ENCODE measurements around the gene OGA.

Gene OGA

DNA sequence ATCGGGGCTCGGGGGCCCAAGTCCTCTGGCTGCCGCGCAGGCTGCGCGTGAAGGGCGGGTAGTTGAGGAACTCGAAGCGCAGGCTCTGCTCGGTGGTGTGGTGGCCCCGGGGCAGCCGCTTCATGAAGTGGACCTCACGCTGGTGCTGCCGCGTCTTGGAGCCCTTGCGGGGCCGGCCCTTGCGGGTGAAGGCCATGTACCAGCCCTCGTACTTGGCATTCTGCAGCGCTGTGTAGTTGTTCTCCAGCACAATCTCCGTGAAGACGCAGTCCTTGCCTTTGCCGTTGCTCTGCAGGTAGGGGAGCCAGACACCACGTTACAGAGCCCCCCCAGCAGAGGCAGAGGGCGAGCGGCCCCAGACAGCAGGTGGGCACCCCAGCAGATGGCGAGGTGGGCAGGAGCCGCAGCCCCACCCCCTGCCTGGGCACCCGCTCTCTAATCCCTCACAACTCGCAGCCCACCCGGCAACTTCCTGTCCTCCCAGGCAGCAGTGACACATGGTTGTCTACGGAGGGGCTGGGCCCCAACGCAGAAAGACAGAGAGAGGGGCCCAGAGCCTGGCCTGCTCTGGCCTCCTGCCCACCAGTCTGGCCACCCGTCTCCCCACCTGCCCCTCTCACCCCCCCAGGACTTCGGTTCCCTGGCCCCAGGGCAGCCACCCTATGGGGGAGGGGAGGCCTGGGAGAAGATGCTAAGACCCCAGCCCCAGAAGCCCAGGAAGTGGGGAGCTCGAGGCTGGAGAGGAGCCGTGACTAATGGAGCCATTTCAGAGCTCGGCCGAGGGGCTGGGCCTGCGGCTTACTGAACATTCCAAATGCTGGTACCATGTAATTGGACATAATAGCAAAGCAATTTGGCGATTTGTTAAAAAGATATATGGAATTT lies 47.7 kb downstream of the OGA start:
- Histone ChIP-seq H3K27ac (ENCODE audit: extremely low read depth, low read depth, low read length) (no peak overlapping the region), H3K4me1 (ENCODE audit: control insufficient read depth, insufficient read depth, low read length) (peaks cover 9% of the 10 kb centered on the region; the same call in 1 of the 2 replicates)
- no peak for TF ChIP-seq ZNF133 (tag by site-specific recombination; IDR thresholded peaks at IDR 0.05)
- no peak for TF ChIP-seq BCL11A (tag by site-specific recombination; IDR thresholded peaks at IDR 0.05; ENCODE audit: low read depth)
- 0 out of 2 replicates have a peak, but pooled peaks have one; percentile 10 for TF ChIP-seq GLIS2 (tag by site-specific recombination; IDR thresholded peaks at IDR 0.05)
- TF ChIP-seq, protein P1, sequence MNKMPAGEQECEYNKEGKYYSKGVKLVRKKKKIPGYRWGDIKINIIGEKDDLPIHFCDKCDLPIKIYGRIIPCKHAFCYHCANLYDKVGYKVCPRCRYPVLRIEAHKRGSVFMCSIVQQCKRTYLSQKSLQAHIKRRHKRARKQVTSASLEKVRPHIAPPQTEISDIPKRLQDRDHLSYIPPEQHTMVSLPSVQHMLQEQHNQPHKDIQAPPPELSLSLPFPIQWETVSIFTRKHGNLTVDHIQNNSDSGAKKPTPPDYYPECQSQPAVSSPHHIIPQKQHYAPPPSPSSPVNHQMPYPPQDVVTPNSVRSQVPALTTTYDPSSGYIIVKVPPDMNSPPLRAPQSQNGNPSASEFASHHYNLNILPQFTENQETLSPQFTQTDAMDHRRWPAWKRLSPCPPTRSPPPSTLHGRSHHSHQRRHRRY (tag by site-specific recombination; IDR thresholded peaks at IDR 0.05) = no peak
- TF ChIP-seq, protein P2, sequence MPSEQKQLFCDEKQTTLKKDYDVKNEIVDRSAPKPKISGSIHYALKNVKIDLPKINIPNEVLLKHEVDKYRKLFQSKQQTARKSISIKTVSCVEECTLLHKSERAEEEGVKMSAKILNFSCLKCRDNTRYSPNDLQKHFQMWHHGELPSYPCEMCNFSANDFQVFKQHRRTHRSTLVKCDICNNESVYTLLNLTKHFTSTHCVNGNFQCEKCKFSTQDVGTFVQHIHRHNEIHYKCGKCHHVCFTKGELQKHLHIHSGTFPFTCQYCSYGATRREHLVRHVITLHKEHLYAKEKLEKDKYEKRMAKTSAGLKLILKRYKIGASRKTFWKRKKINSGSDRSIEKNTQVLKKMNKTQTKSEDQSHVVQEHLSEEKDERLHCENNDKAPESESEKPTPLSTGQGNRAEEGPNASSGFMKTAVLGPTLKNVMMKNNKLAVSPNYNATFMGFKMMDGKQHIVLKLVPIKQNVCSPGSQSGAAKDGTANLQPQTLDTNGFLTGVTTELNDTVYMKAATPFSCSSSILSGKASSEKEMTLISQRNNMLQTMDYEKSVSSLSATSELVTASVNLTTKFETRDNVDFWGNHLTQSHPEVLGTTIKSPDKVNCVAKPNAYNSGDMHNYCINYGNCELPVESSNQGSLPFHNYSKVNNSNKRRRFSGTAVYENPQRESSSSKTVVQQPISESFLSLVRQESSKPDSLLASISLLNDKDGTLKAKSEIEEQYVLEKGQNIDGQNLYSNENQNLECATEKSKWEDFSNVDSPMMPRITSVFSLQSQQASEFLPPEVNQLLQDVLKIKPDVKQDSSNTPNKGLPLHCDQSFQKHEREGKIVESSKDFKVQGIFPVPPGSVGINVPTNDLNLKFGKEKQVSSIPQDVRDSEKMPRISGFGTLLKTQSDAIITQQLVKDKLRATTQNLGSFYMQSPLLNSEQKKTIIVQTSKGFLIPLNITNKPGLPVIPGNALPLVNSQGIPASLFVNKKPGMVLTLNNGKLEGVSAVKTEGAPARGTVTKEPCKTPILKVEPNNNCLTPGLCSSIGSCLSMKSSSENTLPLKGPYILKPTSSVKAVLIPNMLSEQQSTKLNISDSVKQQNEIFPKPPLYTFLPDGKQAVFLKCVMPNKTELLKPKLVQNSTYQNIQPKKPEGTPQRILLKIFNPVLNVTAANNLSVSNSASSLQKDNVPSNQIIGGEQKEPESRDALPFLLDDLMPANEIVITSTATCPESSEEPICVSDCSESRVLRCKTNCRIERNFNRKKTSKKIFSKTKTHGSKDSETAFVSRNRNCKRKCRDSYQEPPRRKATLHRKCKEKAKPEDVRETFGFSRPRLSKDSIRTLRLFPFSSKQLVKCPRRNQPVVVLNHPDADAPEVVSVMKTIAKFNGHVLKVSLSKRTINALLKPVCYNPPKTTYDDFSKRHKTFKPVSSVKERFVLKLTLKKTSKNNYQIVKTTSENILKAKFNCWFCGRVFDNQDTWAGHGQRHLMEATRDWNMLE (tag by site-specific recombination; conservative IDR thresholded peaks at IDR 0.05; ENCODE audit: low read depth) = no peak
- TF ChIP-seq ZNF16 (tag by site-specific recombination; IDR thresholded peaks at IDR 0.05; ENCODE audit: low read depth) = no peak
- no peak for TF ChIP-seq MZF1 (tag by site-specific recombination; IDR thresholded peaks at IDR 0.05; ENCODE audit: borderline replicate concordance)

DNA sequence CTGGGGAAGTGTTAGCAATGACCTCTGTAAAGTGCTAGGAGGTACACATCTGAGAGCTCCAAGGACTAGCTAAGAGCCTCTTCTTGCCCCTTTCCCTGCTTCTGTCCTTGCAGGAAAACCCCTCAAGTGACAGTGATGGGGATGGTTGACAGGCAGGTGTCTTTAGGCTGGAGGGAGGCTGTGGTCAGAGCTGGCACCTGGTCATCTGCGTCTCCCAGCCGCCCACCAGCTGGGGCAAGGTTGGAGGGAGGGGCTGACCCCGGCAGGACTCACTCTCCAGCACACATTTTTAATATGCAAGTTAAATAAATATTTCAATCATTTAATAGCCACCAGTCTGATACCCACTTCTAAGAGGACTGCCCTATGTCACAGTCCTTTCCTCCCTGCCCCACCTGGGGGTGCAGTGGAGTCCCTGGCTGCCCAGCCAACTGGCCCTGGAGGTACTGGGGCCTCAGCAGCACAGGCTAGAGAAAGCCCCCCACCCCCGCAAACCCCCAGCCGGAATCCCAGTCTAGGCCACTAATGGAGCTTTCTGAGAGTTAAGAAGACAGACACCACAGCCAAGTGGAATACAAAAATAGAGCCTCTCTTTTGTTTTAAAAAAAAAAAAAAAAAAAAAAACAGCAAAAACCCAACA lies 48.6 kb downstream of the OGA start:
- TF ChIP-seq REPIN1 (tag by site-specific recombination; IDR thresholded peaks at IDR 0.05; ENCODE audit: low read depth) (no peak), MZF1 (tag by site-specific recombination; IDR thresholded peaks at IDR 0.05; ENCODE audit: borderline replicate concordance) (no peak), IKZF3 (tag by site-specific recombination; IDR thresholded peaks at IDR 0.05) (no peak), ZNF335 (tag by site-specific recombination; conservative IDR thresholded peaks at IDR 0.05) (no peak), PRDM1 (tag by site-specific recombination; IDR thresholded peaks at IDR 0.05) (0 out of 2 replicates have a peak, but pooled peaks have one; percentile 21), ZNF157 (tag by site-specific recombination; IDR thresholded peaks at IDR 0.05) (no peak), ZNF140 (tag by site-specific recombination; IDR thresholded peaks at IDR 0.05) (no peak), ZNF514 (tag by site-specific recombination; IDR thresholded peaks at IDR 0.05) (no peak)
- TF ChIP-seq, protein P3, sequence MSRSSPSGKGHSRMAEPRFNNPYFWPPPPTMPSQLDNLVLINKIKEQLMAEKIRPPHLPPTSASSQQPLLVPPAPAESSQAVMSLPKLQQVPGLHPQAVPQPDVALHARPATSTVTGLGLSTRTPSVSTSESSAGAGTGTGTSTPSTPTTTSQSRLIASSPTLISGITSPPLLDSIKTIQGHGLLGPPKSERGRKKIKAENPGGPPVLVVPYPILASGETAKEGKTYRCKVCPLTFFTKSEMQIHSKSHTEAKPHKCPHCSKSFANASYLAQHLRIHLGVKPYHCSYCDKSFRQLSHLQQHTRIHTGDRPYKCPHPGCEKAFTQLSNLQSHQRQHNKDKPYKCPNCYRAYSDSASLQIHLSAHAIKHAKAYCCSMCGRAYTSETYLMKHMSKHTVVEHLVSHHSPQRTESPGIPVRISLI (tag by site-specific recombination; IDR thresholded peaks at IDR 0.05) = no peak
- Histone ChIP-seq H3K4me1 (ENCODE audit: control insufficient read depth, insufficient read depth, low read length) (peaks cover 9% of the 10 kb centered on the region; the same call in 1 of the 2 replicates), H3K27ac (ENCODE audit: extremely low read depth, low read depth, low read length) (0 out of 2 replicates have a peak overlapping the region, but pooled peaks have one; percentile 2), H3K4me3 (ENCODE audit: low read depth, low read length) (no peak overlapping the region), H3K36me3 (ENCODE audit: control insufficient read depth in 2 of 2, insufficient read depth in 1 of 2, low read length in 2 of 2) (no peaks in the 10 kb centered on the region), H3K9me3 (ENCODE audit: control insufficient read depth, insufficient read depth, low read depth, low read length) (no peaks in the 10 kb centered on the region)
- ChIA-PET POLR2A (interaction anchor here (0.6 kb wide), 1 partner anchor 12 kb away, joined by 3 read pairs; no protein-coding TSS in a partner anchor), CTCF (interaction anchor here (0.6 to 3.4 kb wide), 4 partner anchors 11 to 609 kb away, joined by 3 to 16 read pairs (median 4); no protein-coding TSS in a partner anchor)

More for the DNA sequence above, 47.7 kb downstream of the OGA start:
- no peaks in the 10 kb centered on the region for H3K9me3 ChIP-seq (ENCODE audit: control insufficient read depth, insufficient read depth, low read depth, low read length)
- H3K4me3 ChIP-seq (ENCODE audit: low read depth, low read length) = no peak overlapping the region
- no peaks in the 10 kb centered on the region for H3K36me3 ChIP-seq (ENCODE audit: control insufficient read depth in 2 of 2, insufficient read depth in 1 of 2, low read length in 2 of 2)
- CTCF ChIA-PET = interaction anchor here (0.6 to 3.4 kb wide), 5 partner anchors 10 to 608 kb away, joined by 3 to 16 read pairs (median 7); partner anchors contain the start of gene NPM3
- POLR2A ChIA-PET = no interaction called here
